Heart left ventricle (tissue), 16 donors: ENCODE results near the gene SLC40A1. TPM values are rescaled to one million over a fixed set of nuclear protein-coding genes. Genes with fewer than 3 reads are reported as not detected.
A peak's percentile ranks its signal among the peaks of the same experiment; 100 is the strongest.

Experiments
- ATAC-seq, 4 donors: fragments of 200-7000 bp; cut with Tn5 transposase; one replicate each; pipeline ENCODE4 v1.9.1; 2020 to 2022; ENCODE audit warnings: moderate library complexity in 4 of 4, mild to moderate bottlenecking in 3 of 4, moderate number of reproducible peaks in 1 of 4
- DNase-seq, 5 donors: peaks; one replicate each; pipeline ENCODE4 v3.0.0-alpha.2; 2020
- H3K27ac ChIP-seq, 12 donors: fragments of 200-600 bp; sonication (generic) in 4 of 12; one replicate each; pipeline versions ENCODE4 v1.5.0 to v1.8.0; 2016 to 2022; ENCODE audit warnings: mild to moderate bottlenecking in 2 of 12
- H3K27me3 ChIP-seq, 9 donors: fragments of 200-600 bp; sonication (generic) in 2 of 9; one replicate each; pipeline versions ENCODE4 v1.5.1 to v1.8.0; 2016 to 2022; ENCODE audit warnings: mild to moderate bottlenecking in 3 of 9
- H3K36me3 ChIP-seq, 9 donors: fragments of 200-600 bp; sonication (generic) in 2 of 9; one replicate each; pipeline versions ENCODE4 v1.5.0 to v1.8.0; 2018 to 2022; ENCODE audit warnings: mild to moderate bottlenecking in 2 of 9
- H3K4me1 ChIP-seq, 12 donors: fragments of 200-600 bp; sonication (generic) in 4 of 12; one replicate each; pipeline versions ENCODE4 v1.5.0 to v1.8.0; 2016 to 2022; ENCODE audit warnings: mild to moderate bottlenecking in 3 of 12
- H3K4me3 ChIP-seq, 12 donors: fragments of 200-600 bp; sonication (generic) in 4 of 12; one replicate each; pipeline versions ENCODE4 v1.5.0 to v1.8.0; 2017 to 2022; ENCODE audit warnings: mild to moderate bottlenecking in 9 of 12, moderate library complexity in 4 of 12
- H3K9me3 ChIP-seq, 12 donors: fragments of 200-600 bp; sonication (generic) in 4 of 12; one replicate each; pipeline versions ENCODE4 v1.5.0 to v1.8.0; 2016 to 2022; ENCODE audit warnings: mild to moderate bottlenecking in 1 of 12
- POLR2A ChIP-seq, 2 donors: fragments of 450-650 bp; IDR thresholded peaks; one replicate each; pipeline ENCODE4 v1.6.1; 2017; ENCODE audit warnings: antibody characterized with exemption in 2 of 2, mild to moderate bottlenecking in 2 of 2, moderate library complexity in 2 of 2
- WGBS, 4 donors: extraction: QIAGEN DNeasy Blood & Tissue Kit in 2 of 4; methylation state at CpG; one replicate each; pipeline versions ENCODE4 v1.1.5 to v1.1.7; 2013 to 2018; 5-methylcytosine and 5-hydroxymethylcytosine counted together
- intact Hi-C, 10 donors: fragments of 100-400 bp; cut with DNase I; formaldehyde crosslinking; loops; one replicate each; pipeline versions ENCODE4 v1.11.1 to v1.14.2; 2022
- polyA plus RNA-seq, 2 donors: library from polyadenylated mRNA; stranded (reverse); fragments of 200-250 nt; gene quantifications; one replicate each; pipeline ENCODE4 v1.2.3, GENCODE V29; 2013
- total RNA-seq, 9 donors: library from RNA; depleted of rRNA in 2 of 9; stranded (reverse); fragments of >200 nt in 2 of 9; fragmentation: NEBNext Ultra II Directional in 3 of 9; extraction: Animal tissue kit (Norgen Biotek cat#: 25700) in 3 of 9; gene quantifications; one replicate each; pipeline versions ENCODE4 v1.1.0 to v1.2.4, GENCODE V29; 2016 to 2023
- TF ChIP-seq, protein P1 (sequence below), 12 donors: fragments of 200-600 bp; sonication (generic) in 4 of 12; IDR thresholded peaks; one replicate each; pipeline versions ENCODE4 v1.5.0 to v1.8.0; 2018 to 2022; ENCODE audit warnings: antibody characterized with exemption in 12 of 12, mild to moderate bottlenecking in 5 of 12
- donor health status: ischemic (EF 13 %, LVEDD 7.1; RV severe dilation, severe dysfunction).
- donor health status: healthy with polysubstance abuse.
- donor health status: DM: no; HTN: yes; CAD: no.
- donor health status: DM: no; HTN: no; CAD: no.
- donor health status: ischemic (EF 25% LVEDD 6.9; RV normal size, moderate dysfunction).
- donor health status: ischemic (EF 25% LVEDD 5.7; RV mildly dilated, moderate dysfunction).
- donor health status: healthy.
- donor health status: DM: yes; HTN: yes; CAD: no.
- donor health status: ischemic (EF 35%, LVEDD 5.7; RV mildly dilated, moderate dysfunction).
- donor health status: nonischemic (EF 11% LVEDD 7.7; RV severe dilation, severe dysfunction).
- donor health status: DM: yes; HTN: yes; CAD: no.
- donor health status: PGD.
- donor health status: ischemic (EF 29% LVEDD 5.4; RV normal size, mild dysfunction).
- donor health status: nonischemic (EF 23%, LVEDD 6.1; RV moderate dilation, normal function).

Gene SLC40A1
- total and polyA plus RNA-seq, 11 donors = 10.2 to 109 (median 40.5) TPM

GRCh38 chr2:189526241-189526640, 54.3 kb downstream of the SLC40A1 start:
- Histone ChIP-seq H3K27ac (no peak overlapping the region), H3K36me3 (no peaks in the 10 kb centered on the region), H3K27me3 (no peaks in the 10 kb centered on the region), H3K4me1 (peaks cover 0 to 36% (median 20%) of the 10 kb centered on the region in 12 donors), H3K4me3 (no peak overlapping the region), H3K9me3 (no peaks in the 10 kb centered on the region)
- WGBS, 4 donors = 87 to 95% (median 92%) methylated on average over 2 of the region's 2 CpGs
- intact Hi-C loops = no loop called here
- no peak for DNase-seq
- TF ChIP-seq POLR2A (IDR thresholded peaks at IDR 0.05) = no peak
- TF ChIP-seq, protein P1, sequence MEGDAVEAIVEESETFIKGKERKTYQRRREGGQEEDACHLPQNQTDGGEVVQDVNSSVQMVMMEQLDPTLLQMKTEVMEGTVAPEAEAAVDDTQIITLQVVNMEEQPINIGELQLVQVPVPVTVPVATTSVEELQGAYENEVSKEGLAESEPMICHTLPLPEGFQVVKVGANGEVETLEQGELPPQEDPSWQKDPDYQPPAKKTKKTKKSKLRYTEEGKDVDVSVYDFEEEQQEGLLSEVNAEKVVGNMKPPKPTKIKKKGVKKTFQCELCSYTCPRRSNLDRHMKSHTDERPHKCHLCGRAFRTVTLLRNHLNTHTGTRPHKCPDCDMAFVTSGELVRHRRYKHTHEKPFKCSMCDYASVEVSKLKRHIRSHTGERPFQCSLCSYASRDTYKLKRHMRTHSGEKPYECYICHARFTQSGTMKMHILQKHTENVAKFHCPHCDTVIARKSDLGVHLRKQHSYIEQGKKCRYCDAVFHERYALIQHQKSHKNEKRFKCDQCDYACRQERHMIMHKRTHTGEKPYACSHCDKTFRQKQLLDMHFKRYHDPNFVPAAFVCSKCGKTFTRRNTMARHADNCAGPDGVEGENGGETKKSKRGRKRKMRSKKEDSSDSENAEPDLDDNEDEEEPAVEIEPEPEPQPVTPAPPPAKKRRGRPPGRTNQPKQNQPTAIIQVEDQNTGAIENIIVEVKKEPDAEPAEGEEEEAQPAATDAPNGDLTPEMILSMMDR (IDR thresholded peaks at IDR 0.05) = no peak
- no peak for ATAC-seq

DNA sequence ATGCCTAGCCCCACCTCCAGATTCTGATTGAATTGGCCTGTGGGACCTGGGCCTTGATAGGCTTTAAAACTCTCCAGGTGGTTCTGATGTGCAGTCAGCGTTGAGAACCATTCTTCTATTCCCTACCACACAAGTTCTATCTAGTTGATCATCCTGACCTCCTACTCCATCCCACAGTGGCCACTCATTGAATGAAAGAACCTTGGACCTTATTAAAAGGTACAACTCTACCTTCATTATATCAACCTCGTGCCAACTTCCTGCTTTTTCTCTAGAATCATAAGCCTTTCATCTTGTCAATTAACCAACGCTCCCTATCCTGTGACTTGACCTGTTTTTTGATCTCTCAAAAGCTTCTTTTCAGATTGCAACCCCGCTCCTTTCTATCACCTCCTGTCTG, 55.8 kb downstream of the SLC40A1 start:
- intact Hi-C loops = loop anchor here in 1 of 10 donors (5.0 kb wide), 1 partner anchor 43 kb away; no protein-coding TSS in a partner anchor
- Histone ChIP-seq H3K27ac (no peak overlapping the region), H3K4me3 (no peak overlapping the region), H3K4me1 (peaks cover 0 to 35% (median 20%) of the 10 kb centered on the region in 12 donors), H3K36me3 (no peaks in the 10 kb centered on the region), H3K27me3 (no peaks in the 10 kb centered on the region), H3K9me3 (no peaks in the 10 kb centered on the region)
- DNase-seq = no peak
- ATAC-seq = no peak
- no peak for TF ChIP-seq POLR2A (IDR thresholded peaks at IDR 0.05)
- TF ChIP-seq, protein P1 (IDR thresholded peaks at IDR 0.05) = no peak
- WGBS, 4 donors = 81 to 95% (median 86%) methylated on average over 4 of the region's 4 CpGs

GRCh38 chr2:189522435-189523151, 58.0 kb downstream of the SLC40A1 start:
- Histone ChIP-seq H3K27ac (peak overlapping the region in 7 of 12 donors; percentile 8 to 72 (median 31)), H3K4me3 (no peak overlapping the region), H3K4me1 (peaks cover 0 to 29% (median 12%) of the 10 kb centered on the region in 12 donors), H3K36me3 (no peaks in the 10 kb centered on the region), H3K27me3 (no peaks in the 10 kb centered on the region), H3K9me3 (peaks cover 0 to under 1% (median 0%) of the 10 kb centered on the region in 12 donors)
- TF ChIP-seq, protein P1 (IDR thresholded peaks at IDR 0.05) = no peak
- TF ChIP-seq POLR2A (IDR thresholded peaks at IDR 0.05) = no peak
- ATAC-seq (peak; percentile 61 to 75 (median 68)), DNase-seq (no peak)
- intact Hi-C loops = loop anchor here in 1 of 10 donors (5.0 kb wide), 1 partner anchor 45 kb away; no protein-coding TSS in a partner anchor
- WGBS, 4 donors = 44 to 59% (median 52%) methylated on average over 5 of the region's 5 CpGs

- no peak for DNase-seq
- Histone ChIP-seq H3K4me1 (peaks cover 0 to 25% (median 9%) of the 10 kb centered on the region in 12 donors), H3K4me3 (no peak overlapping the region), H3K27me3 (no peaks in the 10 kb centered on the region), H3K27ac (peak overlapping the region in 6 of 12 donors; percentile 4 to 72 (median 32)), H3K36me3 (no peaks in the 10 kb centered on the region), H3K9me3 (peaks cover 0 to 7% (median 0%) of the 10 kb centered on the region in 12 donors)
- 92 to 96% (median 96%) methylated on average over 2 of the region's 2 CpGs for WGBS, 4 donors
- no peak for ATAC-seq
- TF ChIP-seq, protein P1 (IDR thresholded peaks at IDR 0.05) = peak in 1 of 12 donors; percentile 12
- no peak for TF ChIP-seq POLR2A (IDR thresholded peaks at IDR 0.05)
- intact Hi-C loops = loop anchor here in 1 of 10 donors (5.0 kb wide), 1 partner anchor 45 kb away; no protein-coding TSS in a partner anchor
These were observed 58.7 kb downstream of the SLC40A1 start for GRCh38 chr2:189521699-189522434.
